ENCODE measurements around the gene PLB1.

The PLB1 gene

DNA sequence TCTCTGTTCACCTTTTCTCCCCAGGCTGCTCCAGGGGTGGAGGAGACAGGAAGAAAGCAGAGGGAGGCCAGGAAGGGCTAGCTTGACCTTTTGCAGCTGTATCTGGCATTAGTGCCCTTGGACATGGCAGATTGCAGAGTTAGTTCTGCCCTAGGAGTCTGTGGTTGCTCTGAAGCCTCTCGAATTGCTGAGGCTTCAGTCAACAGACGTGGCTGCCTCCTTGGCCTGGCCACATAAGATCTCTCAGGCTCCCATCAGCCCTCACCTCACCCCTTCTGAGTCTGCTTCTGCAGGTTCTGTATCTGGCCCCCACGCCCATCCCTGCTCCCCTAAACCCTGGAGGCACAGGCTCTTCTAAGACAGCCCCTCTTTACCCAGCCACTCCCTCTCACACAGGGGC, 18.2 kb upstream of the PLB1 start:
- no peaks in the 10 kb centered on the region for H3K36me3 ChIP-seq
- no peak overlapping the region for H3K4me2 ChIP-seq
- H3K27me3 ChIP-seq, result no peaks in the 10 kb centered on the region
- no peak overlapping the region for H3K27ac ChIP-seq
- no peaks in the 10 kb centered on the region for H4K20me1 ChIP-seq
- no peak for TF ChIP-seq Cebpa-rat (IDR thresholded peaks at IDR 0.05)
- H3K4me3 ChIP-seq, result no peak overlapping the region
- no peaks in the 10 kb centered on the region for H3K4me1 ChIP-seq
- peaks cover 2% of the 10 kb centered on the region; the same call in 1 of the 2 replicates for H3K9me3 ChIP-seq
- no peak overlapping the region for H3K9ac ChIP-seq

DNA sequence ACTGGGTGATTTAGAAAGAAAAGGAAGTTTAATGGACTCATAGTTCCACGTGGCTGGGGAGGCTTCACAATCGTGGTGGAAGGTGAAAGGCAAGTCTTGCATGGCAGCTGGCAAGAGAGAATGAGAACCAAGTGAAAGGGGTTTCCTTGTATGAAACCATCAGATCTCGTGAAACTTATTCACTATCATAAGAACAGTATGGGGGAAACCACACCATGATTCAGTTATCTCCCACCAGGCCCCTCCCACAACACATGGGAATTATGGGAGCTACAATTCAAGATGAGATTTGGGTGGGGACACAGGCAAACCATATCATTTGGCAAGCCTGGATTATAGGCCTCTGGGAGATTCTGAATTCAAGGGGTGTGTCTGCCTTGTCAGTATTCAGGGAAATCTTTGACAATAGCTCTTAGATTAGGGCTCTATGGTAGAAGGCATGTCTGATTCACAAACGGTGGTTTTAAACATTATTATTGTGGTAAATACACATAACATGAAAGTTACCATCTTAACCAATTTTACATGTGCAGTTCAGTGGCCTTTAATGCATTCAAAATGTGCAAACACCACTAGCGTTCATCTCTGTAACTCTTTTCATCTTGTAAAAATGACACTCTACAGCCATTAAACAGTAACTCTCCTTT, 15.3 kb upstream of the PLB1 start:
- TF ChIP-seq Cebpa-rat (IDR thresholded peaks at IDR 0.05), result no peak

DNA sequence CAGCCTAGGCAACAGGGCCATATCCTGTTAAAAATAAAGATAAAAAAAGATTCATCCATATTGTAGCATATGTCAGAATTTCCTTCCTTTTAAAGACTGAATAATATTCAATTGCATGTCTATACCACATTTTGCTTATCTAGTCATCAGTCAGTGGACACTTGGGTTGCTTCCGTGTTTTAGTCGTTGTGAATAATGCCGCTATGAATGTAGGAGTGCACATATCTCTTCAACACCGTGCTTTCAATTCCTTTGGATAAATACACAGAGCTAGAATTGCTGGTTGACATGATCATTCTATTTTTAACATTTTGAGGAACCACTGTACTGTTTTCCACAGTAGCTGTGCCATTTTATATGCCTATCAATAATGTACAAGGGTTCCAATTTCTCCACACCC, 14.0 kb upstream of the PLB1 start:
- Histone ChIP-seq H3K27me3 (no peaks in the 10 kb centered on the region), H3K9me3 (no peaks in the 10 kb centered on the region), H4K20me1 (no peaks in the 10 kb centered on the region), H3K9ac (no peak overlapping the region), H3K4me1 (peaks cover 11% of the 10 kb centered on the region; the same call in 1 of the 2 replicates), H3K4me2 (no peak overlapping the region), H3K36me3 (no peaks in the 10 kb centered on the region), H3K27ac (no peak overlapping the region), H3K4me3 (no peak overlapping the region)
- no peak for TF ChIP-seq Cebpa-rat (IDR thresholded peaks at IDR 0.05)

More for the DNA sequence above, 15.3 kb upstream of the PLB1 start:
- Histone ChIP-seq H3K9ac (no peak overlapping the region), H4K20me1 (no peaks in the 10 kb centered on the region), H3K27me3 (no peaks in the 10 kb centered on the region), H3K4me1 (peaks cover 11% of the 10 kb centered on the region; the same call in 1 of the 2 replicates), H3K36me3 (no peaks in the 10 kb centered on the region), H3K4me2 (no peak overlapping the region), H3K4me3 (no peak overlapping the region), H3K27ac (no peak overlapping the region), H3K9me3 (no peaks in the 10 kb centered on the region)

DNA sequence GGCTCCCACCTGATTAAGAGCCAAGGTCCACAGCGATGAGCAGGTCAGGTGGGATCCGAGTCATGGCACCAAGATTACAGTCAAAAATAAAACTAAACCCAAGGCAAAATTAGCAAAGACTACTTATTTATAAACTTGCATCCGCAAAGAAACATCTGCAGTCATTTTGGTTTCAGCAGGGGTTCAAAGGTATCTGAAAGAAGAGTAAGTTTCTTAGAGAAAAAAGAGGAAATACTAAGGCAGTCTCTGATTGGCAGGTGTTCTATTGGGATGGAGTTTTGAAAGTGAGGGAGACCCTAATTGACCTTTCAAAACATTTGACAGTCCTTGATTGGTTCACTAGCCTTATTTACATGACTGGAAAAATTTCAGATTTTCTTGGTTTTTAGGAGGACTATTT, 11.0 kb upstream of the PLB1 start:
- no peak for TF ChIP-seq Cebpa-rat (IDR thresholded peaks at IDR 0.05)
- no peaks in the 10 kb centered on the region for H3K36me3 ChIP-seq
- H3K4me1 ChIP-seq, result peaks cover 11% of the 10 kb centered on the region; the same call in 1 of the 2 replicates
- no peaks in the 10 kb centered on the region for H3K27me3 ChIP-seq
- H3K27ac ChIP-seq, result no peak overlapping the region
- peak overlapping the region; percentile 25 for H3K4me2 ChIP-seq
- no peaks in the 10 kb centered on the region for H3K9me3 ChIP-seq
- no peak overlapping the region for H3K9ac ChIP-seq
- no peaks in the 10 kb centered on the region for H4K20me1 ChIP-seq
- no peak overlapping the region for H3K4me3 ChIP-seq

DNA sequence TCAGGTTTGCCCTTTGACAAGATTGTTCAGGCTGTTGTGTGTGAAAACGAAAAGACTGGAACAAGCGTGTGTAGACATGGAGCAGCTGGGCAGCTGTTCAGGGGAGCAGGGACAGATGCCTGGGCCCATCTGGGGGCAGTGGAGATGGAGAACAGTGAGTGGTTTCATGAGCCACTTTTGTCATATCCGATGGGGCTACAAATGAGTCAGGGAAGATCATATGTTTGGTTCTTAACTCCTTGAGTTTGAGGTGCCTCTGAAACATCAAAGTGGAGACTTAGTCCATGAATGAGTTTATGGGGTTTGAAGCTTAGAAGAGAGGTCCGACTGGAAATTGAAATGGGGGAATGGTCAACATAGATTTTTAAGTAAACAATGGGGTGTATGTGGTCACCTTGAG, 9.3 kb upstream of the PLB1 start:
- Histone ChIP-seq H3K9me3 (no peaks in the 10 kb centered on the region), H3K4me1 (peaks cover 11% of the 10 kb centered on the region; the same call in 1 of the 2 replicates), H3K9ac (no peak overlapping the region), H3K27ac (no peak overlapping the region), H3K36me3 (no peaks in the 10 kb centered on the region), H4K20me1 (no peaks in the 10 kb centered on the region), H3K27me3 (no peaks in the 10 kb centered on the region), H3K4me3 (no peak overlapping the region), H3K4me2 (no peak overlapping the region)
- TF ChIP-seq Cebpa-rat (IDR thresholded peaks at IDR 0.05), result no peak

DNA sequence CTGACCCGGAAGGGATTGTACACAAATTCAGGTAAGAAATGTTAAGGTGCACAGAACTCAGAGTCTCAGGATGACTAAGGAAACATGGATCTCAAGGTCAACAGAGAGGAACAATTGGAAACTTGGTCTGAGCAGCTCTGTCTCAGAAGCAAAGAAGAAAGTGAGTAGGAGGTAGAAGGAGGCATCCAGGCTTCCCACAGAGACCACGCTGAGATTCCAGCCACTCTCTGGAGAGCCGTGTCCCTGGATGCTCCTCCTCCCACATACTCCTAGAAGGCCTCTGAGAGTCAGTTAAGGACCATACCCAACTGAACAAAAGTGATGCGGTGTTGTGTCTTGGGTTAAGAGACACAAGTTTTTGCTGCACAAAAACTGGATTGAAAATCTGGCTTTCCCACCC, 8.6 kb upstream of the PLB1 start:
- H3K27ac ChIP-seq, result no peak overlapping the region
- H3K27me3 ChIP-seq, result no peaks in the 10 kb centered on the region
- peaks cover 11% of the 10 kb centered on the region; the same call in 1 of the 2 replicates for H3K4me1 ChIP-seq
- H3K4me2 ChIP-seq, result no peak overlapping the region
- H3K9me3 ChIP-seq, result no peaks in the 10 kb centered on the region
- no peaks in the 10 kb centered on the region for H4K20me1 ChIP-seq
- no peaks in the 10 kb centered on the region for H3K36me3 ChIP-seq
- TF ChIP-seq Cebpa-rat (IDR thresholded peaks at IDR 0.05), result no peak
- H3K4me3 ChIP-seq, result no peak overlapping the region
- H3K9ac ChIP-seq, result no peak overlapping the region

DNA sequence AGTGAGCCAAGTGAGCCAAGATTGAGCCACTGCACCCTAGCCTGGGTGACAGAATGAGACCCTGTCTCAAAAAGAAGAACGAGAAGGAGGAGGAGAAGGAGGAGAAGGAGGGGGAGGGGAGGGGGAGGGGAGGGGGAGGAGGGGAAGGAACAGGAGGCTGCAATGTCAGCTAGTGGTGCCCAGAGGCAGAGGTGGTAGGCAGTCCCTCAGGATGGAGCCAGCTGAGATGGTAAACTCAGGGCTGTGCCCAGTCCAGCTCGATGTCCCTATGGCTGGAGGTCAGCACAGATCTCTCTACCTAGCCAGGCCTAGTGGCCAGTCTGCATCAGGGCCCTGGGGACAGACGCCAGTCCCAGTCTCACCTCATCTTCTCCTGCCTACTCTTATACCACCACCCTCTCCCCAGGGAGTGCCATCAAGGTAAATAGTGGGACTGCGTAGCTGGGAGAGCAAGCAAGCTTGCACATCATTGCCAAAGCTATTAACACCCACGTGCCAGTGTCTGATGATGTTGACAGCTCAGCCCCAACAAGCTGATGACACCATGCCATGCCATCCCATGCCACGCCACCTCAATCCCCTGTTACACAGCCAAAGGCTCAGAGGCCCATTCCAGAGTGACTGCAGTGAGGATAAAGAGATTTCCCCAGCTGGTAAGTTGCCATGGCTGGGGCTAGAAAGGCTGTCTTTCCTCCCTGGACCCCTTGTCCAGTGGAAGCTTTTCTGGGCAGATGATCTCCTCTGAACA, 7.6 kb upstream of the PLB1 start:
- Histone ChIP-seq H4K20me1 (no peaks in the 10 kb centered on the region), H3K4me2 (no peak overlapping the region), H3K4me1 (peaks cover 11% of the 10 kb centered on the region; the same call in 1 of the 2 replicates), H3K9me3 (no peaks in the 10 kb centered on the region), H3K27me3 (no peaks in the 10 kb centered on the region), H3K9ac (no peak overlapping the region), H3K27ac (no peak overlapping the region), H3K36me3 (no peaks in the 10 kb centered on the region), H3K4me3 (no peak overlapping the region)
- TF ChIP-seq Cebpa-rat (IDR thresholded peaks at IDR 0.05), result no peak

DNA sequence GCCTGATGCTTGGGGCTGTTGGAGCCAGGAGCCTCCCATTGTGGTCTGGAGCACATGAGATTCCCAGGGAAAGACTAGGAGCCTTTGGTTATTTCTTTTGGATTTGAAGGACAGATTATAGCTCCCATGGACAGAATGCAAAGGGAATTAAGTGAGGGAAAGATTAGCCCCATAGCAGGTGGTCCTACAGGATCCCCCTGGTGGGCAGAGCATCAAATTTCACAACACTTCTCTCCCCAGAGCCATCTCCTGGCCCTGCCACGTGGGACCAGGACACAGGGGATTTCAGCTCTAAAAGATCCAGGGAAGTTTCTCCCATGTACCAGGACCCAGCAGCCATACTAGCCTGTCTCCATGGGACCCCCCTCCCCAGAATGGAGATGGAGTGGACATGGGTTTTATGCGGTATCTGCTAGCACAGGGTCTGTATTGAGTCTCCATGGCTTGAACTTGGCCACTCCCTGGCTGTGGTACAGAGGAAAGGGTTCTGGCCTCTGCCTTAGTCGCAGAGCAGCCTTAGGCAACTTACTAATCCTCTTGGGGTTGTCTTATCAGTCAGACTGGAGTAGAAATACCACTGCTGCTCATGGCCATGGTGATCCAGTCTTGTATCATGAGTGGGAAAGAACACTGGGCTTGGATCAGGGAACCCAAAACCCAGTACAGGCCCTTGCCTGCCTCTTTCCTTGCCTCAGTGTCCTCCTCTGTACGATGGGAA, 6.8 kb upstream of the PLB1 start:
- Histone ChIP-seq H4K20me1 (no peaks in the 10 kb centered on the region), H3K4me2 (no peak overlapping the region), H3K27ac (no peak overlapping the region), H3K4me3 (no peak overlapping the region), H3K4me1 (peaks cover 11% of the 10 kb centered on the region; the same call in 1 of the 2 replicates), H3K36me3 (no peaks in the 10 kb centered on the region), H3K27me3 (no peaks in the 10 kb centered on the region), H3K9me3 (no peaks in the 10 kb centered on the region), H3K9ac (no peak overlapping the region)
- TF ChIP-seq Cebpa-rat (IDR thresholded peaks at IDR 0.05), result no peak

DNA sequence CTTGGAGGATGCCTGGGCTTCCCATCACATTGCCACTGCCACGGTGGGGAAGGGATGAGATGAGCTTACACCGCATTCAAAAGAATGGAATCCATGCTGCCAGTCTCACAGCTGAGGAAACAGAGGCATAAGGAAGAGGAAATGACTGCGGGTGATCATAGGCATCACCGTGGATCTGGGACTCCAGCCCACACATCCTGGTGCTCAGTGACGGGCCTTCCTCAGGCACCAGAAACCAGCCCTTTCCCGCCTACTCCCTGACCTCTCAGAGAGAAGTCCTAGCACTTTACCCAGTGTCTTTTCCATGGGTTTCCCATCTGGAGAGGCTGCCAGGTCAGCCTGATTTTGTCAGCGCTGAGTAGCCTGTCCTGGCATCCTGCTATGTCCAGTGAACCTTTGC, 5.3 kb upstream of the PLB1 start:
- H4K20me1 ChIP-seq, result no peaks in the 10 kb centered on the region
- no peak for TF ChIP-seq Cebpa-rat (IDR thresholded peaks at IDR 0.05)
- no peaks in the 10 kb centered on the region for H3K27me3 ChIP-seq
- no peak overlapping the region for H3K4me2 ChIP-seq
- H3K4me3 ChIP-seq, result no peak overlapping the region
- H3K9me3 ChIP-seq, result no peaks in the 10 kb centered on the region
- H3K36me3 ChIP-seq, result no peaks in the 10 kb centered on the region
- H3K4me1 ChIP-seq, result no peaks in the 10 kb centered on the region
- H3K27ac ChIP-seq, result no peak overlapping the region
- no peak overlapping the region for H3K9ac ChIP-seq

DNA sequence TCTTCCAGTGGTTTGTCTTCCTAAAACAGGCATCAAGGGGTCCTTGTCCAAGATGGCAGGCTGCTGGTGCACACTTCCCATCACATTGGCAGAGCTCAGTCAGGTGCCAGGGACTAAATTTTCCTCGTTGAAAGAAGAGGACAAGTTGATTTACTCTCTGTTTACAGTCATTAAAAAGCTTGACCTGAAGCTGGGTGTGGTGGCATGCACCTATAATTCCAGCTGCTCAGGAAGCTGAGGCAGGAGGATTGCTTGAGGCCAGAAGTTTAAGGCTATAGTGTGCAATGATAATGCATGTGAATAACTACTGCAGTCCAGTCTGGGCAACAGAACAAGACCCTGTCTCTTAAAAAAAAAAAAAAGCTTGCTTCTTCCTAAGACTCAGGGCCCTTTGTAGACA, 3.6 kb upstream of the PLB1 start:
- Histone ChIP-seq H3K9me3 (no peaks in the 10 kb centered on the region), H3K36me3 (no peaks in the 10 kb centered on the region), H3K27me3 (no peaks in the 10 kb centered on the region), H3K4me3 (no peak overlapping the region), H4K20me1 (no peaks in the 10 kb centered on the region), H3K4me1 (no peaks in the 10 kb centered on the region), H3K4me2 (no peak overlapping the region), H3K9ac (no peak overlapping the region), H3K27ac (no peak overlapping the region)
- TF ChIP-seq Cebpa-rat (IDR thresholded peaks at IDR 0.05), result no peak
